ENCODE results near the gene PTGR2. TPM values are rescaled to one million over a fixed set of nuclear protein-coding genes. Genes with fewer than 3 reads are reported as not detected.
"Not testable (repeated sequence)": the region's sequence is repeated elsewhere in the genome, so short reads cannot be mapped to it uniquely, and the experiment has no call there.

PTGR2 gene
- polyA plus RNA-seq, 3 donors, result 16.8 to 34.0 (median 26.3) TPM

GRCh38 chr14:73884438-73885190, 33.0 kb downstream of the PTGR2 start:
- no peak for DNase-seq (ENCODE audit: low read depth in 3 of 3, low spot score in 2 of 3)

GRCh38 chr14:73886449-73887317, 35.1 kb downstream of the PTGR2 start, which contains the start of gene ZNF410:
TSS of gene ZNF410 (plus strand) at chr14:73886859. CDS start at chr14:73892176, 5,317 bp downstream.
- DNase-seq (ENCODE audit: low read depth in 3 of 3, low spot score in 2 of 3), result peak; percentile 82 to 87 (median 86)

- peak in 2 of 3 donors; percentile 19 for DNase-seq (ENCODE audit: low read depth in 3 of 3, low spot score in 2 of 3)
Measured at GRCh38 chr14:73887318-73887616, 35.6 kb downstream of the PTGR2 start.

DNA sequence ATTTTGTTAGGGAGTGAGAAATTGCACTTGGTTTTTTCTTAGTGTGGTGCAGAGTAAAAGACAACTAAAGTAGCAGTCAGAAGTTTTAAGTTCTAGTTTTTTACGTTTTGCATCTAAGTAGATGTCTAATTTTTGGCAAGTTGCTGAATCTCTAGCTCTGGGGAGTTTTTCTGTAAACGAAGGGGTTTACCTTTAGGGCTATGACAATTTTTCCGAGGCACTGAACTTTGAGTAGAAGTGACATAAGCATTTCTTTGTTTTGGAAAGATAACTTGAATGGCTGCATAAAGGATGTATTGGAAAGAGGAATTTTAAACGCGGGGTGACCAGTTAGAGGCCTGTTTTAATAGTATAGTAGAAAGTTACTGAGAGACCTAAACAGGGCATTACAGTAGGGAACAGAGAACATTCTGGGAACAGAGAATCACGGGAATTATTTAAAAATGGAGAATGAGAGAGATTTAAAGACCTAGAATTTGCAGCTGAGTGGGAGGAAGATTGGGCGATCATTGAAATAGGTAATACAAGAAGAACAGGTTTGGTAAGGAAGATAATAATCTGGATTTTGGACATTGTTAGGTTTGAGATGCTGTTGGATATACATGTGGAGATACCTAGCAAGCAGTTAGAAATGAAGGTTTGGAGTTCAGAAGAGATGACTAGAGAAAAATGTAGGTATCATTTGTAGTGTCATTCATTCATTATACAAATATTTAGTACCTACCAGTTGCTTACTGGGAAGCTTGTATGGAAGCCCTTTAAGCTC, 36.2 kb downstream of the PTGR2 start:
- no peak for DNase-seq (ENCODE audit: low read depth in 3 of 3, low spot score in 2 of 3)

- DNase-seq (ENCODE audit: low read depth in 3 of 3, low spot score in 2 of 3), result no peak
Measured at GRCh38 chr14:73888460-73888725, 36.8 kb downstream of the PTGR2 start.

DNA sequence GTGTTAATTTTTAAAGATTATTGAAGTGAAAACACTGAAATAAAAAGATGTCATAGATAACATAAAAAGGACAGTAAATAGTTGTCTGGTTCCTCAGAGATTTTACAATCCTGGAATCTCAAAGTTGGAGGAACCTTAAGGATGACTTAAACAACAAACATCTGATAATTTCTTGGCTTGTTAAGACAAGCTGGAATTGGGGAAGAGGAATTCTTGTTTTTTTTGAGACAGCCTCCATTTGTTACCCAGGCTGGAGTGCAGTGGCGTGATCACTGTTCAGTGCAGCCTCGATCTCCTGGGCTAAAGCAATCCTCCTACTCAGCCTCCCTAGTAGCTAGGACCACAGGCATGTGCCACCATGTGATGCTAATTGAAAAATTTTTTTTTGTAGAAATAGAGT, 37.3 kb downstream of the PTGR2 start:
- no peak for DNase-seq (ENCODE audit: low read depth in 3 of 3, low spot score in 2 of 3)

GRCh38 chr14:73889376-73889775, 37.7 kb downstream of the PTGR2 start:
- no peak for DNase-seq (ENCODE audit: low read depth in 3 of 3, low spot score in 2 of 3)

GRCh38 chr14:73894180-73894687, 42.6 kb downstream of the PTGR2 start:
- DNase-seq (ENCODE audit: low read depth in 3 of 3, low spot score in 2 of 3), result not testable (repeated sequence)

GRCh38 chr14:73895939-73896338, 44.3 kb downstream of the PTGR2 start:
- DNase-seq (ENCODE audit: low read depth in 3 of 3, low spot score in 2 of 3), result no peak

DNA sequence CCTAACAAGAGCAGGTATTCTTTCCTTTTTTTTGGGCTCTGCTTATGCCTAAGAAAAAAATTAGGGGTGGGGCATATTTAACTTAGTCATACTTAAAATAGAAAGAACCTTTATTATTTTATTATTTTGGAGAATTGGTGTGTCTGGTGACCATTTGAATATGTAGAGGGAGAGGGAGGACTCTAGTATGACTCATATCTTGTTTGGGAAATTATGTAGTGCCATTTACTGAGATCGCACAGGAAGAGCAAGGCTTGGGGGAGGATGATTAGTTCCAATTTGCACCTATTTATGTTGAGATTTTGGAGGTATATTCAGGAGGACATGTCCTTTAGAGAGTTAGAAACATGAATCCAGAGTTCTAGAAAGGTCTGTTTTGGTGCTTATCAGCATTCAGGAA, 44.9 kb downstream of the PTGR2 start:
- no peak for DNase-seq (ENCODE audit: low read depth in 3 of 3, low spot score in 2 of 3)

DNA sequence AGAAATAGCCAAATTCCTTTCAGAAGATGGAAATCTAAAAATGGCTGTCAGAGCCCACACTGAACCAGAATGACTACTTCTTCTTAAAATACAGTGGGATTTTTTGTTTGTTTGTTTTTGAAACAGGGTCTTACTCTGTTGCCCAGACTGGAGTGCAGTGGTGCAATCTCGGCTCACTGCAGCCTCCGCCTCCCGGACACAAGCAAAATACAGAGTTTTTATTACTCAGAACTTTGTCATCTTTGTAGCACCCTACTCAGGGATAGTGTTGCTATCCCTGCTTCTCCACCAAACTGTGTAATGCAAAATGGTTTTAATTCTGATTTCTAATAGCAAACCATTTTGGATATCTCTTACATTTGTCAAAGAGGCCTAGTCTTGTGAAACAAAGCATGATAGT, 51.4 kb downstream of the PTGR2 start:
- no peak for DNase-seq (ENCODE audit: low read depth in 3 of 3, low spot score in 2 of 3)

DNA sequence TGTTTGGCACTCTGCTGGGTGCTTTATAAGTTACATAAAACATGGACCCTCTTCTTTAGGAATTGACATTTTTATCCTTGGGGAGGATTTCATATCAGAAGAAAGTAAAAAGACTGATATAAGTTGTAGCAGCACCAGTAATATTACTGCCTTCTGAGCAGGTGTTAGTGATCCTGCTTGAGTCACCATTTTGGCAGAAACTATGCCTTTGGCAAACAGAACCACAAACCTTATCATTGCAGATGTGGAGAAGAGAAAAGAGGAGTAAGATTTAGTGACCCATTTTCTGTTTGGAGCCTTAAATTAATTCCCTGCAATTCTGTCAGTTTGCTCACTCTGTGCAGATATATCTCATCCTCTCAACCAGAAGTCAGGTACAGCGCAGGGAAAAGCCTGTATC, 58.0 kb downstream of the PTGR2 start:
- DNase-seq (ENCODE audit: low read depth in 3 of 3, low spot score in 2 of 3), result no peak

GRCh38 chr14:73913256-73913655, 61.6 kb downstream of the PTGR2 start:
- no peak for DNase-seq (ENCODE audit: low read depth in 3 of 3, low spot score in 2 of 3)

- no peak for DNase-seq (ENCODE audit: low read depth in 3 of 3, low spot score in 2 of 3)
Measured at GRCh38 chr14:73916324-73916723, 64.7 kb downstream of the PTGR2 start.

DNA sequence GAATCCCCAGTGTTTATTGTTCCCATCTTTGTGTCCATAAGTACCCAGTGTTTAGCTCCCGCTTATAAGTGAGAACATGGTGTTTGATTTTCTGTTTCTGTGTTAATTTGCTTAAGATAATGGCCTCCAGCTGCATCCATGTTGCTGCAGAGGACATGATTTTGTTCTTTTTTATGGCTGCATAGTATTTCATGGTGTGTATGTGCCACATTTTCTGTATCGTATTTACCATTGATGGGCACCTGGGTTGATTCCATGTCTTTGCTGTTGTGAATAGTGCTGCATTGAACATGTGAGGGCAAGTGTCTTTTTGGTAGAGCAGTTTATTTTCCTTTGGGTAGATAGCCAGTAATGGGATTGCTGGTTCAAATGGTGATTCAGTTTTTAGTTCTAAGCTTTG, 67.8 kb downstream of the PTGR2 start:
- not testable (repeated sequence) for DNase-seq (ENCODE audit: low read depth in 3 of 3, low spot score in 2 of 3)

- no peak for DNase-seq (ENCODE audit: low read depth in 3 of 3, low spot score in 2 of 3)
Measured at GRCh38 chr14:73924337-73924736, 72.7 kb downstream of the PTGR2 start.

Other genes with a start within 250 kb of the PTGR2 start
- gene ACOT6, start 239.3 kb upstream of the PTGR2 start, polyA plus RNA-seq (ENCODE audit: insufficient read length in 3 of 3), result under 1 TPM in 1 of 3 donors, not detected in 2; 0.19 TPM
- 10 to 100 TPM; 17.9 to 22.5 (median 21.6) TPM for gene DNAL1, start 206.8 kb upstream of the PTGR2 start, polyA plus RNA-seq (ENCODE audit: insufficient read length in 3 of 3)
- gene PNMA1, start 137.4 kb upstream of the PTGR2 start, polyA plus RNA-seq (ENCODE audit: insufficient read length in 3 of 3), result 10 to 100 TPM; 94.3 to 97.5 (median 97.2) TPM
- gene ZNF410, start 35.0 kb downstream of the PTGR2 start, polyA plus RNA-seq (ENCODE audit: insufficient read length in 3 of 3), result 10 to 100 TPM; 57.7 to 62.2 (median 60.8) TPM
- 10 to 100 TPM; 14.0 to 18.8 (median 14.6) TPM for gene FAM161B, start 98.3 kb downstream of the PTGR2 start, polyA plus RNA-seq (ENCODE audit: insufficient read length in 3 of 3)
- 10 to 100 TPM; 26.1 to 30.5 (median 30.0) TPM for gene COQ6, start 98.5 kb downstream of the PTGR2 start, polyA plus RNA-seq (ENCODE audit: insufficient read length in 3 of 3)
- gene ENTPD5, start 167.5 kb downstream of the PTGR2 start, polyA plus RNA-seq (ENCODE audit: insufficient read length in 3 of 3), result 10 to 100 TPM; 48.2 to 56.0 (median 50.9) TPM
- 10 to 100 TPM; 14.9 to 16.1 (median 15.5) TPM for gene BBOF1, start 167.5 kb downstream of the PTGR2 start, polyA plus RNA-seq (ENCODE audit: insufficient read length in 3 of 3)
- gene ALDH6A1, start 232.6 kb downstream of the PTGR2 start, polyA plus RNA-seq (ENCODE audit: insufficient read length in 3 of 3), result 100 to 1,000 TPM in 2 of 3 donors, 10 to 100 TPM in 1; 98.1 to 124 (median 117) TPM
- 10 to 100 TPM; 18.9 to 22.0 (median 19.8) TPM for gene LIN52, start 233.1 kb downstream of the PTGR2 start, polyA plus RNA-seq (ENCODE audit: insufficient read length in 3 of 3)